Measurements from ENCODE around the gene ZCWPW2. TPM values are rescaled to one million over a fixed set of nuclear protein-coding genes. Genes with fewer than 3 reads are reported as not detected.

ZCWPW2 gene
- total RNA-seq, 1 donor from 2014 or later, result not detected

GRCh38 chr3:28462866-28463265 is 114.3 kb downstream of the ZCWPW2 start:
- no peak for DNase-seq (ENCODE audit: low spot score in 2 of 2)
- Histone ChIP-seq H3K4me3 (no peak overlapping the region), H3K4me1 (no peaks in the 10 kb centered on the region), H3K27me3 (no peaks in the 10 kb centered on the region), H3K9me3 (peaks cover 0 to 3% of the 10 kb centered on the region in 2 donors), H3K27ac (no peak overlapping the region), H3K36me3 (no peaks in the 10 kb centered on the region)
- intact Hi-C loops (cut with DNase I), result no loop called here
- TF ChIP-seq CTCF (IDR thresholded peaks at IDR 0.05), result no peak

- no peak for TF ChIP-seq CTCF (IDR thresholded peaks at IDR 0.05)
- DNase-seq (ENCODE audit: low spot score in 2 of 2), result no peak
- H3K9me3 ChIP-seq, result peaks cover 0 to 12% of the 10 kb centered on the region in 2 donors
Observed at GRCh38 chr3:28467414-28467813, 118.9 kb downstream of the ZCWPW2 start.

GRCh38 chr3:28476194-28476593 is 127.7 kb downstream of the ZCWPW2 start:
- Histone ChIP-seq H3K36me3 (peaks cover 0 to 1% of the 10 kb centered on the region in 2 donors), H3K9me3 (peaks cover 0 to 11% of the 10 kb centered on the region in 2 donors), H3K27me3 (no peaks in the 10 kb centered on the region), H3K27ac (no peak overlapping the region), H3K4me3 (no peak overlapping the region), H3K4me1 (no peaks in the 10 kb centered on the region)
- DNase-seq (ENCODE audit: low spot score in 2 of 2), result no peak
- intact Hi-C loops (cut with DNase I), result loop anchor here (2.0 kb wide), 1 partner anchor 255 kb away; no protein-coding TSS in a partner anchor
- peak; percentile 25 to 68 (median 64) for TF ChIP-seq CTCF (IDR thresholded peaks at IDR 0.05)

More at GRCh38 chr3:28467414-28467813, 118.9 kb downstream of the ZCWPW2 start:
- Histone ChIP-seq H3K4me1 (no peaks in the 10 kb centered on the region), H3K36me3 (no peaks in the 10 kb centered on the region), H3K27me3 (no peaks in the 10 kb centered on the region), H3K4me3 (no peak overlapping the region), H3K27ac (no peak overlapping the region)
- intact Hi-C loops (cut with DNase I), result no loop called here

- H3K27me3 ChIP-seq, result no peaks in the 10 kb centered on the region
- TF ChIP-seq CTCF (IDR thresholded peaks at IDR 0.05), result no peak
- no peak overlapping the region for H3K27ac ChIP-seq
- H3K36me3 ChIP-seq, result peaks cover 0 to 3% of the 10 kb centered on the region in 2 donors
- H3K4me3 ChIP-seq, result no peak overlapping the region
- intact Hi-C loops (cut with DNase I), result loop anchor here (2.0 kb wide), 1 partner anchor 254 kb away; no protein-coding TSS in a partner anchor
- H3K4me1 ChIP-seq, result no peaks in the 10 kb centered on the region
- no peak for DNase-seq (ENCODE audit: low spot score in 2 of 2)
- peaks cover 0 to 5% of the 10 kb centered on the region in 2 donors for H3K9me3 ChIP-seq
Observed at GRCh38 chr3:28476764-28477163, 128.2 kb downstream of the ZCWPW2 start.

- intact Hi-C loops (cut with DNase I), result no loop called here
- H3K27ac ChIP-seq, result no peak overlapping the region
- H3K27me3 ChIP-seq, result no peaks in the 10 kb centered on the region
- H3K4me3 ChIP-seq, result no peak overlapping the region
- peaks cover 0 to 11% of the 10 kb centered on the region in 2 donors for H3K9me3 ChIP-seq
- TF ChIP-seq CTCF (IDR thresholded peaks at IDR 0.05), result no peak
- H3K4me1 ChIP-seq, result no peaks in the 10 kb centered on the region
- no peak for DNase-seq (ENCODE audit: low spot score in 2 of 2)
- H3K36me3 ChIP-seq, result peaks cover 0 to 3% of the 10 kb centered on the region in 2 donors
Observed at GRCh38 chr3:28485164-28485563, 136.6 kb downstream of the ZCWPW2 start.

GRCh38 chr3:28495301-28495700 is 146.8 kb downstream of the ZCWPW2 start:
- H3K27me3 ChIP-seq, result no peaks in the 10 kb centered on the region
- H3K9me3 ChIP-seq, result no peaks in the 10 kb centered on the region
- no peak overlapping the region for H3K4me3 ChIP-seq
- H3K27ac ChIP-seq, result no peak overlapping the region
- no peaks in the 10 kb centered on the region for H3K4me1 ChIP-seq
- intact Hi-C loops (cut with DNase I), result no loop called here
- no peak for DNase-seq (ENCODE audit: low spot score in 2 of 2)
- no peaks in the 10 kb centered on the region for H3K36me3 ChIP-seq
- no peak for TF ChIP-seq CTCF (IDR thresholded peaks at IDR 0.05)

Measured in ascending aorta (tissue), 2 donors.